RWPE2 (cell line): Measurements from ENCODE around the gene YES1.
"Not testable (repeated sequence)": the region's sequence is repeated elsewhere in the genome, so short reads cannot be mapped to it uniquely, and the experiment has no call there.

Experiments used
- ATAC-seq: fragments of 200-7000 bp; cut with Tn5 transposase; 3 replicates; pipeline ENCODE4 v1.9.1; 2021; ENCODE audit warnings: low read depth
- DNase-seq: peaks from one replicate; pipeline ENCODE4 v3.0.0-alpha.2; 2020; ENCODE audit warnings: low spot score
- H3K27ac ChIP-seq: fragments of 450-650 bp; 2 replicates; pipeline ENCODE4 v1.5.1; 2017; ENCODE audit warnings: mild to moderate bottlenecking; ENCODE audit not compliant: poor library complexity, severe bottlenecking
- H3K27me3 ChIP-seq: fragments of 250-450 bp; sonication (Bioruptor Pico); 2 replicates; pipeline ENCODE4 v1.5.1; 2021; ENCODE audit warnings: mild to moderate bottlenecking, moderate library complexity; ENCODE audit not compliant: insufficient read depth, poor library complexity, severe bottlenecking
- H3K36me3 ChIP-seq: fragments of 250-450 bp; sonication (Bioruptor Pico); 2 replicates; pipeline ENCODE4 v1.5.1; 2020; ENCODE audit warnings: low read depth, mild to moderate bottlenecking, moderate library complexity
- H3K4me1 ChIP-seq: fragments of 250-450 bp; sonication (Bioruptor Pico); 2 replicates; pipeline ENCODE4 v1.5.1; 2021; ENCODE audit warnings: mild to moderate bottlenecking, moderate library complexity; ENCODE audit not compliant: insufficient read depth, poor library complexity, severe bottlenecking
- H3K4me3 ChIP-seq: fragments of 250-450 bp; sonication (Bioruptor Pico); 2 replicates; pipeline ENCODE4 v1.5.1; 2021; ENCODE audit warnings: mild to moderate bottlenecking, moderate library complexity; ENCODE audit not compliant: severe bottlenecking
- H3K9me3 ChIP-seq: fragments of 250-450 bp; sonication (Bioruptor Pico); 2 replicates; pipeline ENCODE4 v1.5.1; 2021; ENCODE audit warnings: mild to moderate bottlenecking, moderate library complexity; ENCODE audit not compliant: severe bottlenecking
- TF ChIP-seq, protein P1 (sequence below): fragments of 450-650 bp; IDR thresholded peaks from one replicate; pipeline ENCODE4 v1.5.1; 2017; ENCODE audit warnings: mild to moderate bottlenecking, moderate library complexity; ENCODE audit not compliant: poor library complexity, severe bottlenecking

Gene YES1

GRCh38 chr18:730692-731091 lies 81.3 kb downstream of the YES1 start:
- peaks cover 16% of the 10 kb centered on the region for H3K36me3 ChIP-seq
- H3K9me3 ChIP-seq: no peaks in the 10 kb centered on the region
- H3K27ac ChIP-seq: no peak overlapping the region
- no peak for DNase-seq
- no peaks in the 10 kb centered on the region for H3K4me1 ChIP-seq
- H3K4me3 ChIP-seq: no peak overlapping the region
- no peaks in the 10 kb centered on the region for H3K27me3 ChIP-seq
- TF ChIP-seq, protein P1, sequence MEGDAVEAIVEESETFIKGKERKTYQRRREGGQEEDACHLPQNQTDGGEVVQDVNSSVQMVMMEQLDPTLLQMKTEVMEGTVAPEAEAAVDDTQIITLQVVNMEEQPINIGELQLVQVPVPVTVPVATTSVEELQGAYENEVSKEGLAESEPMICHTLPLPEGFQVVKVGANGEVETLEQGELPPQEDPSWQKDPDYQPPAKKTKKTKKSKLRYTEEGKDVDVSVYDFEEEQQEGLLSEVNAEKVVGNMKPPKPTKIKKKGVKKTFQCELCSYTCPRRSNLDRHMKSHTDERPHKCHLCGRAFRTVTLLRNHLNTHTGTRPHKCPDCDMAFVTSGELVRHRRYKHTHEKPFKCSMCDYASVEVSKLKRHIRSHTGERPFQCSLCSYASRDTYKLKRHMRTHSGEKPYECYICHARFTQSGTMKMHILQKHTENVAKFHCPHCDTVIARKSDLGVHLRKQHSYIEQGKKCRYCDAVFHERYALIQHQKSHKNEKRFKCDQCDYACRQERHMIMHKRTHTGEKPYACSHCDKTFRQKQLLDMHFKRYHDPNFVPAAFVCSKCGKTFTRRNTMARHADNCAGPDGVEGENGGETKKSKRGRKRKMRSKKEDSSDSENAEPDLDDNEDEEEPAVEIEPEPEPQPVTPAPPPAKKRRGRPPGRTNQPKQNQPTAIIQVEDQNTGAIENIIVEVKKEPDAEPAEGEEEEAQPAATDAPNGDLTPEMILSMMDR: no peak
- ATAC-seq: no peak

DNA sequence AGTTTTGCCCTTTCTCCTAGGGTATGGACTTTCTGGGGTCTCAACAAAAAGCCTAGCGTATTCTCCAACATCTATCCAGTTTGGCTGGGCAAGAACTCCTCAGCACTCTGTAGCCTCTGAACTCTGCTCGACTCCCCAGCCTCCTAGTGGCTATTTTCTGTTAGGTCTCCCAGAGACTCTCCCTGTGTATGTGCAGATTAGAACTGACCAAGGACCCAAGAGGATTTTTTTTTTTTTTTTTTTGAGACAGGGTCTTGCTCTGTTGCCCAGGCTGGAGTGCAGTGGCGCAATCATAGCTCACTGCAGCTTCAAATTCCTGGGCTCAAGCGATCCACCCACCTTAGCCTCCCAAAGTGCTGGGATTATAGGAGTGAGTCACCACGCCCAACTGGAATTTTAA lies 81.9 kb downstream of the YES1 start:
- H3K9me3 ChIP-seq, H3K4me3 ChIP-seq, H3K27ac ChIP-seq, DNase-seq, H3K27me3 ChIP-seq, H3K4me1 ChIP-seq: not testable (repeated sequence)
- peaks cover 16% of the 10 kb centered on the region for H3K36me3 ChIP-seq
- 0 out of 3 replicates have a peak, but pooled peaks have one; percentile 40 for ATAC-seq

DNA sequence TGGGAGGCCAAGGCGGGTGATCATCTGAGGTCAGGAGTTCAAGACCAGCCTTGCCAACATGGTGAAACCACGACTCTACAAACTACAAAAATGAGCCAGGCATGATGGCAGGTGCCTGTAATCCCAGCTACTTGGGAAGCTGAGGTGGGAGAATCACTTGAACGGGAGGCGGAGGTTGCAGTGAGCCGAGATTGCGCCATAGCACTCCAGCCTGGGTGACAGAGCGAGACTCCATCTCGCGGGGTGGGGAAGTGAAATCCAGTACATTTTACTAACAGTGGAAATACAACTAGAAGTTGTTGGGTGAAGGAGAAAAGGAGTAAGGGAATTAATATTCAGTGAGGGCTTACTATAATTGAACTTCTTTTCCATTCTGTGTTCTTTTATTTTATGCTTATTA lies 86.4 kb downstream of the YES1 start:
- TF ChIP-seq, protein P1: no peak
- no peaks in the 10 kb centered on the region for H3K4me1 ChIP-seq
- no peaks in the 10 kb centered on the region for H3K27me3 ChIP-seq
- H3K9me3 ChIP-seq: no peaks in the 10 kb centered on the region
- H3K36me3 ChIP-seq: peaks cover 13% of the 10 kb centered on the region; the same call in 1 of the 2 replicates
- H3K4me3 ChIP-seq: no peak overlapping the region
- H3K27ac ChIP-seq: no peak overlapping the region
- ATAC-seq (no peak), DNase-seq (no peak)

- ATAC-seq (no peak), DNase-seq (no peak)
- H3K4me3 ChIP-seq: no peak overlapping the region
- no peak overlapping the region for H3K27ac ChIP-seq
- no peaks in the 10 kb centered on the region for H3K27me3 ChIP-seq
- TF ChIP-seq, protein P1: no peak
- H3K36me3 ChIP-seq: peaks cover 13% of the 10 kb centered on the region; the same call in 1 of the 2 replicates
- H3K4me1 ChIP-seq: no peaks in the 10 kb centered on the region
- H3K9me3 ChIP-seq: no peaks in the 10 kb centered on the region
Observed at GRCh38 chr18:723541-724080, 88.4 kb downstream of the YES1 start.

GRCh38 chr18:717003-717402 lies 95.0 kb downstream of the YES1 start:
- TF ChIP-seq, protein P1: no peak
- no peak for ATAC-seq
- H3K4me3 ChIP-seq: no peak overlapping the region

More at GRCh38 chr18:717003-717402, 95.0 kb downstream of the YES1 start:
- Histone ChIP-seq H3K27me3 (no peaks in the 10 kb centered on the region), H3K27ac (no peak overlapping the region), H3K4me1 (peaks cover 8% of the 10 kb centered on the region), H3K9me3 (no peaks in the 10 kb centered on the region), H3K36me3 (no peaks in the 10 kb centered on the region)
- no peak for DNase-seq
